GM12891 (cell line): ENCODE measurements around the gene NFATC2.

Experiments
- POLR2A ChIP-seq: IDR thresholded peaks from 2 replicates; pipeline ENCODE4 v1.6.1; 2011; ENCODE audit warnings: low read depth, low read length, control low read depth
- POLR2AphosphoS5 ChIP-seq: IDR thresholded peaks from 2 replicates; pipeline ENCODE4 v1.6.1; 2011; ENCODE audit warnings: low read depth, low read length, control low read depth
- SPI1 ChIP-seq: IDR thresholded peaks from 2 replicates; pipeline ENCODE4 v1.6.1; 2011; ENCODE audit warnings: low read depth, low read length, control low read depth

DNA sequence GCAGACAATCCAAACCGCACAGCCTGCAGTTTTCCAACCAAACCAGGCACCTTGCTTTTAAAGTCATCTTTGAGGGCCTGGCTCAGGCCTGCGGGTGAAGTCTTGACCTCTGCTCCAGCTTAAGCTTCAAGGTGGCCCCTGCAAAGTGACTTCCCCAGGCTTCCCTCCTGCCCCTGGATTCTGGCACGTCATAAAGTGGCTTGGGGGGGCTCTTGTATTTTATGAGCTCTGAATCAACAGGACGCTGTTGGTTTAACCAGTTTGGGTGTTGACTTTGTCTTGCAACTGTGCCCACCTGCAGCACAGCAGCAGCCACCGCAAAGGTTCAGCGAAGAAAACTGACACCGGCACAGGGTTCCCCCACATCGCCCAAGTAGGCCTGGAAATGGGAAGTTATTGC is 81.2 kb downstream of the NFATC2 start:
- no peak for TF ChIP-seq SPI1
- TF ChIP-seq POLR2A: no peak
- TF ChIP-seq POLR2AphosphoS5: no peak
